H1 (cell line): ENCODE data around the gene LIPM. TPM values are rescaled to one million over a fixed set of nuclear protein-coding genes. Genes with fewer than 3 reads are reported as not detected.

Experiments
- CTCF ChIA-PET: fragments of 300-600 bp; sonication (Branson Sonifier 250); formaldehyde crosslinking; loops from one replicate; lab custom pipeline; 2021; ENCODE audit not compliant: partially characterized antibody; lab: Charles Lee
- POLR2A ChIA-PET: fragments of 300-600 bp; sonication (Branson Sonifier 250); formaldehyde crosslinking; loops from one replicate; lab custom pipeline; 2021; ENCODE audit warnings: inconsistent platforms; ENCODE audit not compliant: partially characterized antibody; lab: Charles Lee
- DNase-seq, 2 experiments: peaks; one replicate each; pipeline versions ENCODE4 v3.0.0 to v3.0.0-alpha.2; 2010 to 2022; ENCODE audit warnings: low spot score in 2 of 2, low read depth in 1 of 2, mixed read lengths in 1 of 2
- FAIRE-seq: peaks from 2 replicates; lab custom pipeline; 2011; peaks lifted over from hg19 to GRCh38; lab: Jason Lieb, UNC
- H2AFZ ChIP-seq: 2 replicates; pipeline ENCODE4 v1.8.1; 2012; ENCODE audit warnings: low read length, inconsistent platforms
- H2AK5ac ChIP-seq: 2 replicates; pipeline ENCODE4 v1.6.1; 2013; ENCODE audit warnings: low read depth, low read length
- H2BK120ac ChIP-seq: replicated peaks from 2 replicates; pipeline ENCODE3; 2013; ENCODE audit warnings: low read depth, low read length, inconsistent platforms
- H2BK12ac ChIP-seq: 2 replicates; pipeline ENCODE4 v1.6.1; 2013; ENCODE audit warnings: low read depth, low read length
- H2BK15ac ChIP-seq: 2 replicates; pipeline ENCODE4 v1.6.1; 2013; ENCODE audit warnings: low read length
- H2BK20ac ChIP-seq: 2 replicates; pipeline ENCODE4 v1.6.1; 2013; ENCODE audit warnings: low read length
- H2BK5ac ChIP-seq: 2 replicates; pipeline ENCODE4 v1.6.1; 2013; ENCODE audit warnings: low read depth, low read length
- H3K14ac ChIP-seq: 2 replicates; pipeline ENCODE4 v1.6.1; 2013; ENCODE audit warnings: inconsistent platforms; ENCODE audit not compliant: insufficient read length
- H3K18ac ChIP-seq: 2 replicates; pipeline ENCODE4 v1.6.1; 2013; ENCODE audit warnings: low read length; ENCODE audit errors: extremely low read depth
- H3K23ac ChIP-seq: 2 replicates; pipeline ENCODE4 v1.6.1; 2013; ENCODE audit warnings: inconsistent platforms; ENCODE audit not compliant: insufficient read length
- H3K23me2 ChIP-seq: 2 replicates; pipeline ENCODE4 v1.6.1; 2013; ENCODE audit warnings: low read depth, low read length
- H3K27ac ChIP-seq: 2 replicates; pipeline ENCODE4 v1.6.1; 2011; ENCODE audit warnings: low read depth, low read length, inconsistent platforms
- H3K27me3 ChIP-seq, 4 experiments: replicated peaks in 1 of 4; 1 replicate in 1 of 4; 2 replicates in 3 of 4; pipeline versions ENCODE4 v1.6.1 to v1.8.1; 2011 to 2013; ENCODE audit warnings: low read length in 3 of 4, mild to moderate bottlenecking in 3 of 4, inconsistent platforms in 2 of 4, mixed read lengths in 2 of 4, moderate library complexity in 1 of 4; ENCODE audit not compliant: control insufficient read depth in 3 of 4, insufficient read depth in 3 of 4; ENCODE audit errors: extremely low read depth in 1 of 4
- H3K36me3 ChIP-seq, 4 experiments: 2 replicates each; pipeline versions ENCODE4 v1.6.1 to v1.8.1; 2011 to 2013; ENCODE audit warnings: mild to moderate bottlenecking in 4 of 4, low read length in 3 of 4, moderate library complexity in 2 of 4, control low read depth in 1 of 4, inconsistent platforms in 1 of 4; ENCODE audit not compliant: insufficient read depth in 4 of 4, control insufficient read depth in 2 of 4
- H3K4ac ChIP-seq: replicated peaks from 2 replicates; pipeline ENCODE3; 2013; ENCODE audit warnings: low read length, low read depth, mixed read lengths, inconsistent platforms; ENCODE audit not compliant: insufficient read length
- H3K4me1 ChIP-seq, 4 experiments: replicated peaks in 1 of 4; 1 replicate in 1 of 4; 2 replicates in 3 of 4; pipeline versions ENCODE4 v1.6.1 to v1.8.1; 2011 to 2013; ENCODE audit warnings: low read length in 3 of 4, inconsistent platforms in 2 of 4, mixed read lengths in 1 of 4; ENCODE audit not compliant: insufficient read depth in 4 of 4, control insufficient read depth in 3 of 4
- H3K4me2 ChIP-seq, 2 experiments: 2 replicates each; pipeline versions ENCODE4 v1.6.1 to v1.8.1; 2011 to 2013; ENCODE audit warnings: low read depth in 2 of 2, low read length in 2 of 2, control low read depth in 1 of 2, inconsistent platforms in 1 of 2, mild to moderate bottlenecking in 1 of 2; ENCODE audit not compliant: insufficient read depth in 1 of 2
- H3K4me3 ChIP-seq, 4 experiments: fragments of 200-600, 300-600 bp in 1 of 4; sonication (generic), shearing (Covaris generic), sonication (Bioruptor Twin) in 1 of 4; 2 replicates each; pipeline versions ENCODE4 v1.5.1 to v1.8.1; 2011 to 2016; ENCODE audit warnings: low read length in 4 of 4, low read depth in 3 of 4, control low read depth in 2 of 4, inconsistent platforms in 2 of 4, mild to moderate bottlenecking in 2 of 4, mixed read lengths in 1 of 4, moderate library complexity in 1 of 4; ENCODE audit not compliant: insufficient read depth in 2 of 4; ENCODE audit errors: extremely low read depth in 1 of 4
- H3K56ac ChIP-seq: replicated peaks from 2 replicates; pipeline ENCODE3; 2013; ENCODE audit warnings: low read depth, mild to moderate bottlenecking, mixed read lengths, low read length, inconsistent platforms; ENCODE audit not compliant: insufficient read length
- H3K79me1 ChIP-seq: 2 replicates; pipeline ENCODE4 v1.6.1; 2013; ENCODE audit warnings: low read depth, low read length, control low read depth
- H3K79me2 ChIP-seq, 2 experiments: 2 replicates each; pipeline versions ENCODE4 v1.6.1 to v1.8.1; 2012 to 2013; ENCODE audit warnings: low read length in 2 of 2, mild to moderate bottlenecking in 2 of 2, inconsistent platforms in 1 of 2; ENCODE audit not compliant: insufficient read depth in 2 of 2, control insufficient read depth in 1 of 2
- H3K9ac ChIP-seq, 4 experiments: replicated peaks in 1 of 4; 1 replicate in 1 of 4; 2 replicates in 3 of 4; pipeline versions ENCODE4 v1.6.1 to v1.8.1; 2011 to 2013; ENCODE audit warnings: low read depth in 3 of 4, low read length in 3 of 4, control low read depth in 2 of 4, mild to moderate bottlenecking in 2 of 4, moderate library complexity in 2 of 4, inconsistent platforms in 1 of 4; ENCODE audit errors: extremely low read depth in 1 of 4
- H3K9me3 ChIP-seq, 2 experiments: 2 replicates each; pipeline versions ENCODE4 v1.6.1 to v1.8.1; 2012 to 2013; ENCODE audit warnings: mild to moderate bottlenecking in 2 of 2, moderate library complexity in 2 of 2, control low read depth in 1 of 2, inconsistent platforms in 1 of 2, low read depth in 1 of 2, low read length in 1 of 2, mixed read lengths in 1 of 2; ENCODE audit not compliant: insufficient read depth in 2 of 2
- H4K20me1 ChIP-seq, 2 experiments: replicated peaks in 1 of 2; 2 replicates each; pipeline versions ENCODE3 to v1.8.1; 2011 to 2013; ENCODE audit warnings: inconsistent platforms in 2 of 2, low read length in 2 of 2, mild to moderate bottlenecking in 1 of 2; ENCODE audit not compliant: insufficient read depth in 2 of 2, control insufficient read depth in 1 of 2
- H4K5ac ChIP-seq: 2 replicates; pipeline ENCODE4 v1.6.1; 2013; ENCODE audit warnings: low read length, low read depth, mixed read lengths, inconsistent platforms; ENCODE audit not compliant: insufficient read length
- H4K8ac ChIP-seq: 2 replicates; pipeline ENCODE4 v1.8.0; 2013; ENCODE audit warnings: mild to moderate bottlenecking, moderate library complexity, low read length, inconsistent platforms; ENCODE audit not compliant: insufficient read depth; ENCODE audit errors: extremely low read depth
- H4K91ac ChIP-seq: replicated peaks from 2 replicates; pipeline ENCODE3; 2013; ENCODE audit warnings: low read length, mixed read lengths, inconsistent platforms; ENCODE audit not compliant: insufficient read length
- BCL11A ChIP-seq, 2 experiments: IDR thresholded peaks; one replicate each; pipeline ENCODE4 v1.6.1; 2011; ENCODE audit warnings: low read depth in 2 of 2, low read length in 2 of 2, mild to moderate bottlenecking in 2 of 2
- CREB1 ChIP-seq: IDR thresholded peaks from 2 replicates; pipeline ENCODE4 v1.6.1; 2012; ENCODE audit warnings: inconsistent platforms
- JUND ChIP-seq: IDR thresholded peaks from 2 replicates; pipeline ENCODE4 v1.6.1; 2011; ENCODE audit warnings: mild to moderate bottlenecking, improper control_type of control experiment, low read length
- POLR2AphosphoS5 ChIP-seq: IDR thresholded peaks from 2 replicates; pipeline ENCODE4 v1.6.1; 2011; ENCODE audit warnings: low read depth, low read length
- RAD21 ChIP-seq, 2 experiments: IDR thresholded peaks in 1 of 2; conservative IDR thresholded peaks in 1 of 2; 2 replicates each; pipeline ENCODE4 v1.6.1; 2011; ENCODE audit warnings: low read depth in 2 of 2, low read length in 2 of 2, improper control_type of control experiment in 1 of 2, inconsistent platforms in 1 of 2, mild to moderate bottlenecking in 1 of 2, moderate library complexity in 1 of 2
- RNF2 ChIP-seq: fragments of 200-900, 300-1000 bp; sonication (generic); IDR thresholded peaks from 2 replicates; pipeline ENCODE4 v1.7.1; 2016; ENCODE audit warnings: borderline replicate concordance, low read depth, mild to moderate bottlenecking, antibody characterized with exemption, low read length; ENCODE audit not compliant: poor library complexity, severe bottlenecking; ENCODE audit errors: missing control alignments
- RXRA ChIP-seq: IDR thresholded peaks from 2 replicates; pipeline ENCODE4 v1.6.1; 2011; ENCODE audit warnings: low read depth, mild to moderate bottlenecking, low read length, moderate library complexity; ENCODE audit not compliant: insufficient read depth
- SIN3A ChIP-seq, 2 experiments: IDR thresholded peaks in 1 of 2; conservative IDR thresholded peaks in 1 of 2; 2 replicates each; pipeline ENCODE4 v1.6.1; 2011 to 2012; ENCODE audit warnings: low read length in 2 of 2, improper control_type of control experiment in 1 of 2, low read depth in 1 of 2, mild to moderate bottlenecking in 1 of 2
- SP1 ChIP-seq: IDR thresholded peaks from 2 replicates; pipeline ENCODE4 v1.6.1; 2011; ENCODE audit warnings: low read depth, low read length
- TCF12 ChIP-seq: IDR thresholded peaks from 2 replicates; pipeline ENCODE4 v1.6.1; 2011; ENCODE audit warnings: low read depth, mild to moderate bottlenecking, low read length
- TEAD4 ChIP-seq: IDR thresholded peaks from 2 replicates; pipeline ENCODE4 v1.6.1; 2012; ENCODE audit warnings: low read depth, low read length, inconsistent platforms, mixed read lengths
- YY1 ChIP-seq: IDR thresholded peaks from 2 replicates; pipeline ENCODE4 v1.6.1; 2011; ENCODE audit warnings: low read depth, mild to moderate bottlenecking, low read length
- polyA plus RNA-seq, 7 experiments: library from polyadenylated mRNA; depleted of rRNA in 3 of 7; stranded (reverse) in 5 of 7; unstranded in 2 of 7; fragments of >200 nt in 5 of 7; fragments of 200-250 nt in 2 of 7; gene quantifications; 1 replicate in 5 of 7; 2 replicates in 1 of 7; 4 replicates in 1 of 7; pipeline versions ENCODE4 v1.2.1 to v1.2.3, GENCODE V29; 2011 to 2013; ENCODE audit warnings: missing spikeins in 2 of 7, mixed read lengths in 2 of 7
- total RNA-seq: library from RNA; stranded (reverse); fragmentation: NEBNext Ultra II Directional; extraction: Animal tissue kit (Norgen Biotek cat#: 25700); gene quantifications from 2 replicates; pipeline ENCODE4 v1.2.1, GENCODE V29; 2021
- TF ChIP-seq, protein P1 (sequence below): IDR thresholded peaks from 2 replicates; pipeline ENCODE4 v1.6.1; 2011; ENCODE audit warnings: low read length, improper control_type of control experiment
- TF ChIP-seq, protein P2 (sequence below): IDR thresholded peaks from 2 replicates; pipeline ENCODE4 v1.6.1; 2011; ENCODE audit warnings: low read depth, mild to moderate bottlenecking, low read length; ENCODE audit not compliant: insufficient read depth

The LIPM gene
- total and polyA plus RNA-seq, 2 of the 8 experiments (the other 6 are each of a cell fraction or from before 2014, with no cell fraction given): not detected

DNA sequence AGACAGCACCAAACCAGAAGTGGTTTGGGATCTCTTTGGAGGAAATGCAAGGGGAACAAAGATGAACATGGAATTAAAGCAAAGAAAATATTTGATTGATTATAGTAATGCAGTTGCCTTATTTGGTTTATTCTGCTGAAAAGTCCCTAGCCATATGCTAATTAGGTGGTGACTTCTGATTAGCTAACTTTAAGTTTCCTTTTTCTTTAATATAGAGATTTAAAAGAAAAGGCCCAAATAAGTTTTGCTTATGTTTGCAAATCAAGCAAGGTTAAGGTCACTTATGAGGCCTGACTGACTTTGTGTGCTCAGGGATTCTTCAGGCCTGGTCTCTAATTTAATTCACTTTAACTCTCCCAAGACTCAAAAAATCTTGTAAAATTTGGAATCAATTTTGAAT, 55.3 kb downstream of the LIPM start:
- CTCF ChIA-PET: interaction anchor here (1.0 to 1.6 kb wide), 3 partner anchors 13 to 129 kb away, joined by 3 read pairs; no protein-coding TSS in a partner anchor
- Histone ChIP-seq H3K23me2 (no peaks in the 10 kb centered on the region), H3K4me2 (no peak overlapping the region), H3K9me3 (no peaks in the 10 kb centered on the region), H3K14ac (no peak overlapping the region), H3K27me3 (no peaks in the 10 kb centered on the region), H2BK120ac (no peak overlapping the region), H3K18ac (no peak overlapping the region), H4K5ac (no peak overlapping the region), H3K4me1 (no peaks in the 10 kb centered on the region), H2BK15ac (no peak overlapping the region), H3K27ac (no peak overlapping the region), H3K79me2 (no peaks in the 10 kb centered on the region), H3K23ac (no peak overlapping the region), H2BK5ac (no peak overlapping the region), H3K36me3 (no peaks in the 10 kb centered on the region), H3K9ac (no peak overlapping the region), H3K56ac (no peak overlapping the region), H3K4me3 (no peak overlapping the region), H2AFZ (no peak overlapping the region), H2BK20ac (no peak overlapping the region), H2AK5ac (no peak overlapping the region), H4K8ac (no peak overlapping the region), H4K91ac (no peak overlapping the region), H3K79me1 (no peaks in the 10 kb centered on the region), H3K4ac (no peak overlapping the region), H4K20me1 (no peaks in the 10 kb centered on the region), H2BK12ac (no peak overlapping the region)
- FAIRE-seq (no peak), DNase-seq (no peak)
- POLR2A ChIA-PET: no interaction called here
- TF ChIP-seq RAD21 (IDR thresholded peaks at IDR 0.05 in 1 of 2, conservative IDR thresholded peaks at IDR 0.05 in 1 of 2; ENCODE audit: low read depth in 2 of 2, low read length in 2 of 2) (no peak), SIN3A (conservative IDR thresholded peaks at IDR 0.05 in 1 of 2, IDR thresholded peaks at IDR 0.05 in 1 of 2; ENCODE audit: low read depth in 1 of 2, low read length in 2 of 2) (no peak), TEAD4 (no peak), RNF2 (no peak), POLR2AphosphoS5 (no peak), TCF12 (no peak), BCL11A (IDR thresholded peaks at IDR 0.05; ENCODE audit: low read depth in 2 of 2, low read length in 2 of 2) (no peak), CREB1 (no peak), JUND (no peak), RXRA (no peak), YY1 (no peak), SP1 (no peak)
- TF ChIP-seq, protein P1, sequence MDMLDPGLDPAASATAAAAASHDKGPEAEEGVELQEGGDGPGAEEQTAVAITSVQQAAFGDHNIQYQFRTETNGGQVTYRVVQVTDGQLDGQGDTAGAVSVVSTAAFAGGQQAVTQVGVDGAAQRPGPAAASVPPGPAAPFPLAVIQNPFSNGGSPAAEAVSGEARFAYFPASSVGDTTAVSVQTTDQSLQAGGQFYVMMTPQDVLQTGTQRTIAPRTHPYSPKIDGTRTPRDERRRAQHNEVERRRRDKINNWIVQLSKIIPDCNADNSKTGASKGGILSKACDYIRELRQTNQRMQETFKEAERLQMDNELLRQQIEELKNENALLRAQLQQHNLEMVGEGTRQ: no peak
- TF ChIP-seq, protein P2, sequence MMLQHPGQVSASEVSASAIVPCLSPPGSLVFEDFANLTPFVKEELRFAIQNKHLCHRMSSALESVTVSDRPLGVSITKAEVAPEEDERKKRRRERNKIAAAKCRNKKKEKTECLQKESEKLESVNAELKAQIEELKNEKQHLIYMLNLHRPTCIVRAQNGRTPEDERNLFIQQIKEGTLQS: no peak
